ENCODE measurements around the gene PCK2. TPM values are rescaled to one million over a fixed set of nuclear protein-coding genes. Genes with fewer than 3 reads are reported as not detected.

Gene PCK2
- total RNA-seq, 2 experiments from 2014 or later, result 57.4 to 60.3 TPM

DNA sequence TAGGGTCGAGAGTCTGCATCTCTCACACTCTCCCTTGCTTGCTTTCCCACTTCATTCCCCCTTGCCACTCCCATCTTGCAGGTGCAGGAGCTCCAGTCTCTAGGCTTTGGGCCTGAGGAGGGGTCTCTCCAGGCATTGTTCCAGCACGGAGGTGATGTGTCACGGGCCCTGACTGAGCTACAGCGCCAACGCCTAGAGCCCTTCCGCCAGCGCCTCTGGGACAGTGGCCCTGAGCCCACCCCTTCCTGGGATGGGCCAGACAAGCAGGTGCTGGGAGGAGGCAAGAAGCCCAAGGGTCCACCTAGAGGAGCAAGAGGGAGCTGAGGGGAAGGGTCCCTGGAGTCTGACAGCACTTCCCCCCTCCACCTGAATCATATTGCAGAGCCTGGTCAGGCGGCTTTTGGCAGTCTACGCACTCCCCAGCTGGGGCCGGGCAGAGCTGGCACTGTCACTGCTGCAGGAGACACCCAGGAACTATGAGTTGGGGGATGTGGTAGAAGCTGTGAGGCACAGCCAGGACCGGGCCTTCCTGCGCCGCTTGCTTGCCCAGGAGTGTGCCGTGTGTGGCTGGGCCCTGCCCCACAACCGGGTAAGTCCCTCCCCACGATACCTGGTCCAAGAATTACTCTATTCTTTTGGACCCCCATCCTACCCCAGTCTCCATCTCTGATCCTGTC, 57.4 kb downstream of the PCK2 start:
- POLR2A ChIA-PET, result no interaction called here
- H3K27ac Mint-ChIP-seq, result no peak overlapping the region
- H3K4me1 Mint-ChIP-seq, result peaks cover 42% of the 10 kb centered on the region
- H3K9me3 Mint-ChIP-seq, result no peaks in the 10 kb centered on the region
- CTCF ChIA-PET, result interaction anchor here (1.0 to 4.1 kb wide), 3 partner anchors 10 to 14 kb away, joined by 3 to 57 read pairs (median 5); partner anchors contain the start of genes EMC9 and IRF9
- no peak for DNase-seq
- no peak overlapping the region for H3K4me3 Mint-ChIP-seq
- no peaks in the 10 kb centered on the region for H3K27me3 Mint-ChIP-seq
- peaks cover 64% of the 10 kb centered on the region for H3K36me3 Mint-ChIP-seq (ENCODE audit: low read depth)

Small RNA genes lying within 50 kb of the gene (microRNA-seq; reads per million reads assigned to microRNA genes)
- 0.63 reads per million for gene MIR7703 (ENCODE audit: borderline microRNAs expressed, borderline replicate concordance)

Other genes starting within 250 kb of the PCK2 start
- 10 to 100 TPM; 28.8 to 31.3 TPM for gene DHRS4, start 140.5 kb upstream of the PCK2 start, total RNA-seq
- 10 to 100 TPM; 22.5 to 24.8 TPM for gene DHRS4L2, start 105.4 kb upstream of the PCK2 start, total RNA-seq
- 1 to 10 TPM in 1 of 2 experiments, under 1 TPM in 1; 0.83 to 1.1 TPM for gene CARMIL3, start 42.3 kb upstream of the PCK2 start, total RNA-seq
- not detected for gene CPNE6, start 22.7 kb upstream of the PCK2 start, total RNA-seq
- gene DCAF11, start 20.5 kb downstream of the PCK2 start, total RNA-seq, result 100 to 1,000 TPM; 106 to 116 TPM
- 1 to 10 TPM; 3.1 to 3.3 TPM for gene NRL, start 20.6 kb downstream of the PCK2 start, total RNA-seq
- gene FITM1, start 36.3 kb downstream of the PCK2 start, total RNA-seq, result 1 to 10 TPM; 1.9 to 2.0 TPM
- gene PSME1, start 41.9 kb downstream of the PCK2 start, total RNA-seq, result 100 to 1,000 TPM; 498 to 547 TPM
- 10 to 100 TPM; 37.1 to 41.0 TPM for gene EMC9, start 47.3 kb downstream of the PCK2 start, total RNA-seq
- 100 to 1,000 TPM; 644 to 698 TPM for gene PSME2, start 52.3 kb downstream of the PCK2 start, total RNA-seq
- gene RNF31, start 53.2 kb downstream of the PCK2 start, total RNA-seq, result 100 to 1,000 TPM; 147 to 160 TPM
- gene IRF9, start 67.0 kb downstream of the PCK2 start, total RNA-seq, result 100 to 1,000 TPM; 285 to 286 TPM
- gene REC8, start 77.8 kb downstream of the PCK2 start, total RNA-seq, result 10 to 100 TPM; 52.8 to 61.0 TPM
- 10 to 100 TPM; 45.3 to 48.7 TPM for gene IPO4, start 94.5 kb downstream of the PCK2 start, total RNA-seq
- 10 to 100 TPM; 28.6 to 33.2 TPM for gene TM9SF1, start 101.1 kb downstream of the PCK2 start, total RNA-seq
- gene TSSK4, start 111.4 kb downstream of the PCK2 start, total RNA-seq, result under 1 TPM; 0.52 to 0.60 TPM
- 10 to 100 TPM; 79.8 to 93.2 TPM for gene CHMP4A, start 119.2 kb downstream of the PCK2 start, total RNA-seq
- 10 to 100 TPM; 10.1 to 10.7 TPM for gene MDP1, start 121.8 kb downstream of the PCK2 start, total RNA-seq
- 100 to 1,000 TPM; 178 to 229 TPM for gene NEDD8, start 138.1 kb downstream of the PCK2 start, total RNA-seq
- gene GMPR2, start 138.6 kb downstream of the PCK2 start, total RNA-seq, result 10 to 100 TPM; 72.0 to 74.5 TPM
- 100 to 1,000 TPM; 130 to 141 TPM for gene TINF2, start 148.3 kb downstream of the PCK2 start, total RNA-seq
- 1 to 10 TPM; 6.5 TPM for gene TGM1, start 168.9 kb downstream of the PCK2 start, total RNA-seq
- 10 to 100 TPM; 54.8 to 55.0 TPM for gene RABGGTA, start 177.3 kb downstream of the PCK2 start, total RNA-seq
- 10 to 100 TPM; 31.7 to 35.0 TPM for gene DHRS1, start 205.5 kb downstream of the PCK2 start, total RNA-seq
- 10 to 100 TPM; 30.8 to 35.2 TPM for gene NOP9, start 205.5 kb downstream of the PCK2 start, total RNA-seq
- 10 to 100 TPM; 28.7 to 30.9 TPM for gene CIDEB, start 213.7 kb downstream of the PCK2 start, total RNA-seq
- gene LTB4R2, start 215.8 kb downstream of the PCK2 start, total RNA-seq, result 10 to 100 TPM; 18.6 to 21.7 TPM
- 10 to 100 TPM; 26.6 to 28.3 TPM for gene LTB4R, start 217.2 kb downstream of the PCK2 start, total RNA-seq
- gene ADCY4, start 240.8 kb downstream of the PCK2 start, total RNA-seq, result 1 to 10 TPM; 4.1 to 5.3 TPM
- 10 to 100 TPM; 37.5 to 41.4 TPM for gene RIPK3, start 245.7 kb downstream of the PCK2 start, total RNA-seq